HepG2 (cell line): ENCODE data around the gene FBXO7. TPM values are rescaled to one million over a fixed set of nuclear protein-coding genes. Genes with fewer than 3 reads are reported as not detected.
A peak's percentile ranks its signal among the peaks of the same experiment; 100 is the strongest.

Experiments
- ATF1 ChIP-seq: IDR thresholded peaks from 2 replicates; pipeline ENCODE4 v1.6.1; 2016; ENCODE audit warnings: mild to moderate bottlenecking, control low read depth
- CAMTA2 ChIP-seq: sonication (generic); formaldehyde crosslinking; IDR thresholded peaks from 2 replicates; pipeline ENCODE4 v1.4.0; 2020; ENCODE audit warnings: mild to moderate bottlenecking, missing genetic modification reagents, borderline replicate concordance
- ELF4 ChIP-seq: sonication (generic); formaldehyde crosslinking; IDR thresholded peaks from 2 replicates; pipeline ENCODE4 v1.5.0; 2020; ENCODE audit warnings: missing genetic modification reagents, mild to moderate bottlenecking, moderate library complexity, borderline replicate concordance
- EP300 ChIP-seq, 3 experiments: sonication (generic) in 1 of 3; formaldehyde crosslinking in 1 of 3; IDR thresholded peaks; 2 replicates each; pipeline versions ENCODE4 v1.5.1 to v1.6.1; 2011 to 2020; ENCODE audit warnings: low read depth in 2 of 3, low read length in 2 of 3, borderline replicate concordance in 1 of 3, improper control_type of control experiment in 1 of 3, mild to moderate bottlenecking in 1 of 3, missing genetic modification reagents in 1 of 3, moderate library complexity in 1 of 3
- HMGXB4 ChIP-seq, 2 experiments: sonication (generic) in 1 of 2; formaldehyde crosslinking in 1 of 2; IDR thresholded peaks; 2 replicates each; pipeline versions ENCODE4 v1.4.0 to v1.6.1; 2018 to 2020; ENCODE audit warnings: missing genetic modification reagents in 2 of 2, borderline replicate concordance in 1 of 2, low read depth in 1 of 2, mild to moderate bottlenecking in 1 of 2, missing biosample characterization in 1 of 2
- HOXA5 ChIP-seq: sonication (generic); formaldehyde crosslinking; IDR thresholded peaks from 2 replicates; pipeline ENCODE4 v1.4.0; 2020; ENCODE audit warnings: missing genetic modification reagents
- KDM1A ChIP-seq: IDR thresholded peaks from 2 replicates; pipeline ENCODE4 v1.6.1; 2016; ENCODE audit warnings: missing compliant biosample characterization
- KDM4B ChIP-seq: sonication (generic); formaldehyde crosslinking; IDR thresholded peaks from 2 replicates; pipeline ENCODE4 v1.4.0; 2020; ENCODE audit warnings: missing genetic modification reagents
- KLF11 ChIP-seq: IDR thresholded peaks from 2 replicates; pipeline ENCODE4 v1.6.1; 2016; ENCODE audit warnings: missing compliant biosample characterization
- MEIS2 ChIP-seq: sonication (generic); formaldehyde crosslinking; IDR thresholded peaks from 2 replicates; pipeline ENCODE4 v1.9.0; 2021; ENCODE audit warnings: mild to moderate bottlenecking, missing genetic modification reagents
- SMAD9 ChIP-seq: sonication (generic); formaldehyde crosslinking; IDR thresholded peaks from 2 replicates; pipeline ENCODE4 v1.5.1; 2020; ENCODE audit warnings: mild to moderate bottlenecking, missing genetic modification reagents
- SRSF1 ChIP-seq: fragments of 200-400 bp; formaldehyde crosslinking; optimal IDR thresholded peaks from 2 replicates; pipeline ENCODE3; 2017; ENCODE audit warnings: mild to moderate bottlenecking, low read depth, low read length, moderate library complexity
- TCF7 ChIP-seq: sonication (generic); IDR thresholded peaks from 2 replicates; pipeline ENCODE4 v1.6.1; 2016; ENCODE audit warnings: antibody characterized with exemption, low read depth
- ZFX ChIP-seq: sonication (generic); formaldehyde crosslinking; IDR thresholded peaks from 2 replicates; pipeline ENCODE4 v1.4.0; 2020; ENCODE audit warnings: mild to moderate bottlenecking, low read depth, missing genetic modification reagents, moderate library complexity
- ZNF326 ChIP-seq: sonication (generic); formaldehyde crosslinking; IDR thresholded peaks from 2 replicates; pipeline ENCODE4 v1.4.0; 2020; ENCODE audit warnings: missing genetic modification reagents, borderline replicate concordance
- ZNF367 ChIP-seq: sonication (generic); formaldehyde crosslinking; IDR thresholded peaks from 2 replicates; pipeline ENCODE4 v1.4.0; 2020; ENCODE audit warnings: missing genetic modification reagents, borderline replicate concordance
- ZNF589 ChIP-seq: sonication (generic); formaldehyde crosslinking; conservative IDR thresholded peaks from 2 replicates; pipeline ENCODE4 v1.8.0; 2022; ENCODE audit warnings: mild to moderate bottlenecking, moderate library complexity, missing genetic modification reagents
- ZNF607 ChIP-seq: sonication (generic); formaldehyde crosslinking; IDR thresholded peaks from 2 replicates; pipeline ENCODE4 v1.5.1; 2020; ENCODE audit warnings: missing genetic modification reagents, mild to moderate bottlenecking, borderline replicate concordance
- ZNF761 ChIP-seq: sonication (generic); formaldehyde crosslinking; conservative IDR thresholded peaks from 2 replicates; pipeline ENCODE4 v1.4.0; 2020; ENCODE audit warnings: mild to moderate bottlenecking, missing genetic modification reagents
- ZNF816 ChIP-seq: sonication (generic); formaldehyde crosslinking; IDR thresholded peaks from 2 replicates; pipeline ENCODE4 v1.8.0; 2022; ENCODE audit warnings: missing genetic modification reagents, mild to moderate bottlenecking, borderline replicate concordance
- polyA plus RNA-seq, 8 experiments: library from polyadenylated mRNA; depleted of rRNA in 3 of 8; stranded (reverse) in 7 of 8; unstranded in 1 of 8; fragments of >200 nt; fragmentation: Illumina TruSeq in 4 of 8; extraction: Trizol in 4 of 8; gene quantifications; 2 replicates each; pipeline versions ENCODE4 v1.2.1 to v1.2.3, GENCODE V29; 2011 to 2016; ENCODE audit warnings: low read depth in 4 of 8, missing spikeins in 1 of 8, mixed read lengths in 1 of 8; ENCODE audit not compliant: insufficient read depth in 1 of 8
- total RNA-seq, 5 experiments: library from RNA; depleted of rRNA; stranded (reverse); fragments of >200 nt; fragmentation: Illumina TruSeq; extraction: Trizol; gene quantifications; 2 replicates each; pipeline ENCODE4 v1.2.3, GENCODE V29; 2016; ENCODE audit warnings: low read depth in 1 of 5
- TF ChIP-seq, protein P1 (sequence below): sonication (generic); formaldehyde crosslinking; IDR thresholded peaks from 2 replicates; pipeline ENCODE4 v1.8.1; 2022; ENCODE audit warnings: mild to moderate bottlenecking, missing genetic modification reagents

FBXO7 gene
- total and polyA plus RNA-seq, 2 of the 13 experiments (the other 11 are each of a cell fraction or from before 2014, with no cell fraction given) = 105 to 172 TPM

GRCh38 chr22:32531931-32532819 is 57.6 kb downstream of the FBXO7 start (continued):
- TF ChIP-seq SMAD9 (CRISPR knock-in tag) (no peak), KDM4B (CRISPR knock-in tag) (peak; percentile 66), CAMTA2 (CRISPR knock-in tag) (no peak; the same call in 1 of the 2 replicates), ZNF589 (CRISPR knock-in tag) (no peak), ATF1 (no peak), HOXA5 (no peak), MEIS2 (CRISPR knock-in tag) (peak; percentile 55; the same call in 1 of the 2 replicates), ZNF816 (CRISPR knock-in tag) (no peak), TCF7 (no peak), ZNF326 (CRISPR knock-in tag) (no peak; the same call in 1 of the 2 replicates), HMGXB4 (CRISPR knock-in tag; IDR thresholded peaks at IDR 0.05; ENCODE audit: borderline replicate concordance in 1 of 2, low read depth in 1 of 2) (0 out of 4 replicates have a peak, but pooled peaks of 1 of the 2 experiments have one; percentile 9), KDM1A (CRISPR knock-in tag) (no peak), ELF4 (CRISPR knock-in tag) (no peak), KLF11 (CRISPR knock-in tag) (peak; percentile 44; the same call in 1 of the 2 replicates), EP300 (IDR thresholded peaks at IDR 0.05; ENCODE audit: low read depth in 2 of 2, low read length in 2 of 2) (peak in 1 of 2 experiments; percentile 72; a peak in 2 of 4 replicates), EP300 (CRISPR knock-in tag; IDR thresholded peaks at IDR 0.05; ENCODE audit: borderline replicate concordance) (0 out of 2 replicates have a peak, but pooled peaks have one; percentile 46), ZFX (CRISPR knock-in tag) (peak; percentile 77), ZNF607 (CRISPR knock-in tag) (peak; percentile 76), SRSF1 (peak; percentile 60), ZNF761 (0 out of 2 replicates have a peak, but pooled peaks have one; percentile 62), ZNF367 (CRISPR knock-in tag) (peak; percentile 89; the same call in 1 of the 2 replicates)
- TF ChIP-seq, protein P1, sequence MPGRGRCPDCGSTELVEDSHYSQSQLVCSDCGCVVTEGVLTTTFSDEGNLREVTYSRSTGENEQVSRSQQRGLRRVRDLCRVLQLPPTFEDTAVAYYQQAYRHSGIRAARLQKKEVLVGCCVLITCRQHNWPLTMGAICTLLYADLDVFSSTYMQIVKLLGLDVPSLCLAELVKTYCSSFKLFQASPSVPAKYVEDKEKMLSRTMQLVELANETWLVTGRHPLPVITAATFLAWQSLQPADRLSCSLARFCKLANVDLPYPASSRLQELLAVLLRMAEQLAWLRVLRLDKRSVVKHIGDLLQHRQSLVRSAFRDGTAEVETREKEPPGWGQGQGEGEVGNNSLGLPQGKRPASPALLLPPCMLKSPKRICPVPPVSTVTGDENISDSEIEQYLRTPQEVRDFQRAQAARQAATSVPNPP = peak; percentile 79
